Hepatocyte (in vitro differentiated cells): ENCODE measurements around the gene PLCB4.

Experiments
- EZH2 ChIP-seq: fragments of 200-600 bp; sonication (generic); IDR thresholded peaks from 2 replicates; pipeline ENCODE4 v1.6.1; 2016; ENCODE audit warnings: antibody characterized with exemption, mild to moderate bottlenecking, borderline replicate concordance
- EZH2phosphoT487 ChIP-seq: fragments of 200-600 bp; sonication (generic); IDR thresholded peaks from one replicate; pipeline ENCODE4 v1.6.1; 2018; ENCODE audit warnings: antibody characterized with exemption, mild to moderate bottlenecking, low read depth, moderate library complexity; ENCODE audit not compliant: unreplicated experiment, severe bottlenecking
- TF ChIP-seq, protein P1 (sequence below): fragments of 200-600 bp; sonication (generic); IDR thresholded peaks from 2 replicates; pipeline ENCODE4 v1.5.1; 2016; ENCODE audit warnings: antibody characterized with exemption, mild to moderate bottlenecking; ENCODE audit not compliant: poor library complexity

GRCh38 chr20:9482180-9482579 lies 413.3 kb downstream of the PLCB4 start:
- TF ChIP-seq EZH2phosphoT487 (no peak), EZH2 (no peak)
- TF ChIP-seq, protein P1, sequence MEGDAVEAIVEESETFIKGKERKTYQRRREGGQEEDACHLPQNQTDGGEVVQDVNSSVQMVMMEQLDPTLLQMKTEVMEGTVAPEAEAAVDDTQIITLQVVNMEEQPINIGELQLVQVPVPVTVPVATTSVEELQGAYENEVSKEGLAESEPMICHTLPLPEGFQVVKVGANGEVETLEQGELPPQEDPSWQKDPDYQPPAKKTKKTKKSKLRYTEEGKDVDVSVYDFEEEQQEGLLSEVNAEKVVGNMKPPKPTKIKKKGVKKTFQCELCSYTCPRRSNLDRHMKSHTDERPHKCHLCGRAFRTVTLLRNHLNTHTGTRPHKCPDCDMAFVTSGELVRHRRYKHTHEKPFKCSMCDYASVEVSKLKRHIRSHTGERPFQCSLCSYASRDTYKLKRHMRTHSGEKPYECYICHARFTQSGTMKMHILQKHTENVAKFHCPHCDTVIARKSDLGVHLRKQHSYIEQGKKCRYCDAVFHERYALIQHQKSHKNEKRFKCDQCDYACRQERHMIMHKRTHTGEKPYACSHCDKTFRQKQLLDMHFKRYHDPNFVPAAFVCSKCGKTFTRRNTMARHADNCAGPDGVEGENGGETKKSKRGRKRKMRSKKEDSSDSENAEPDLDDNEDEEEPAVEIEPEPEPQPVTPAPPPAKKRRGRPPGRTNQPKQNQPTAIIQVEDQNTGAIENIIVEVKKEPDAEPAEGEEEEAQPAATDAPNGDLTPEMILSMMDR: no peak
